HG03378 (cell line): Measurements from ENCODE around the gene PNCK.

ENCODE experiments used
- ATAC-seq: cut with Tn5 transposase; IDR thresholded peaks from one replicate; pipeline ENCODE4 v1.9.1; 2021; ENCODE audit warnings: mild to moderate bottlenecking, moderate library complexity; ENCODE audit not compliant: unreplicated experiment

Gene PNCK

DNA sequence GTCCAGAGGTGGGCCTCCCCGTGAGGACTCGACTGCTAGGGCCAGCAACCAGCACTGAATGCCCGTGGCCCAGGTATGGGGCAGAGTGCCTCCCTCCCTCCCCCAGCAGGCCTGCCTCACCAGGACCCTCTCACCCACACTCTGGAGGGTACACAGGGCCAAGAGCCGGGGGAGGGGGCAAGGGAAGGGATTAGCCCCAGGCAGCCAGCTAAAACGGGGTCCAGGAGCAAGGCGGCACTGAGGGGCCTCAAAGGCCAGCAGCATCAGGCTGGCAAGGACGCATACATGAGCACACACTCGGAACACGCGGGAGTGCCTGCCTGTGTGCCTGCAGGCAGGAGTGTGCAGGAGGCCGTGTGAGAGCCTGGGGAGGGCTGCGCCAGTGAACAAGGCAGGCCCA is 44.9 kb downstream of the PNCK start:
- ATAC-seq, result no peak

DNA sequence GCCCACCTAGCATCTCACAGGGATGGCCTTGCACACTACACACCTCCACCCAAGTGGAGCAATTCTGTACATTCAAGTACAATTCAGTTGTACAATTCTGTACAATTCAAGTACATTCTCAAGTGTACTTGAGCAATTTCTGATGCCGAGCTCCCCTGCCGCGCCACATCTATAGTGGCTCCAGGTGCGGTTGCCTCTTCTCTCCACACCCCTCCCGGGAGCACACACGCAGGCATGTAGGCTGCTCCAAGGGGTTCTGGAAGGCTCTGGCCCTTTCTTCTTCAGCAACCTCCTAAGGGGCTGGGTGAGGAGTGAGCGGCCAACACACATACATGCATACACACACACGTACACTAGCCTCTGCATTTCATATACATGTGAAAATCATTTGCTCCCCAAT is 45.5 kb downstream of the PNCK start:
- no peak for ATAC-seq

- ATAC-seq, result no peak
Observed at GRCh38 chrX:153627675-153628111, 45.9 kb downstream of the PNCK start.

DNA sequence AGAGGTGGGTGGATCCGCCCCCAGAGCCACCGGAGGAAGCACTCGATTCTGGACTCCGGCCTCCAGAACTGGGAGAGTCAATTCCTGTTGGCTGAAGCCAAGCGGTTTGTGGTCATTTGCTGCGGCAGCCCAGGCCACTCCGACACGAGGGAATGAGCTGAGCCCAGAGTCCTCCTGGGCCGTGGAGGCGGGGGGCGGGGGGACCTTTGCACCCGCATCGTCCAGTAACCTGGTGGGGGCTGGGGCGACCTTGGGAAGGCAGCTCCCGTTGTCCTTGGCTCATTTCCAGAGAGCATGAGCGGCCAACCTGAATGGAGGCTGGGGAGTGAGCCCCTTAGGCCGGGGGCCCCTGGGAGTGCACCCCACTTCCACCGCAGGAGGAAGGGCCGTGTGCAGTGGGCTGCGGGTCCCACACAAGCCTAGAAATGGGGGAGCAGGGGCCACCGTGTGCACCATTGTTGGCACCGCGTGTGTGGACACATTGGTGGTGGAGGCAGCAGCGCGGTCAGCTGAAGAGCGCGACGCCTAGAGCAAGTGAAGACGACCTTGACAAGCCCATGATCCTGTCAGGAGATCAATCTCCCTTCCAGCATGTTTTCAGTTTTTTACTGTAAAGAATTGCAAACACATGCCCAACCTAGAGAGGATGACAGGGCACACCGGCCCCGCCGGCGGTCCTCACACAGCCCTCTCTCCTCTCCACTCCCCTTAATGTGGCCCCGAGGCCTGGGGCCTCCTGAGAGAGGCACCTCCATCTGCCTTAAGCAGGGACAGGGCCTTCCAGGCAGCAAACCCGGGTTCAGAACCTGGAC is 46.5 kb downstream of the PNCK start:
- ATAC-seq, result no peak

- no peak for ATAC-seq
Observed at GRCh38 chrX:153626025-153626633, 47.5 kb downstream of the PNCK start.

GRCh38 chrX:153625271-153626024 is 48.2 kb downstream of the PNCK start:
- no peak for ATAC-seq

DNA sequence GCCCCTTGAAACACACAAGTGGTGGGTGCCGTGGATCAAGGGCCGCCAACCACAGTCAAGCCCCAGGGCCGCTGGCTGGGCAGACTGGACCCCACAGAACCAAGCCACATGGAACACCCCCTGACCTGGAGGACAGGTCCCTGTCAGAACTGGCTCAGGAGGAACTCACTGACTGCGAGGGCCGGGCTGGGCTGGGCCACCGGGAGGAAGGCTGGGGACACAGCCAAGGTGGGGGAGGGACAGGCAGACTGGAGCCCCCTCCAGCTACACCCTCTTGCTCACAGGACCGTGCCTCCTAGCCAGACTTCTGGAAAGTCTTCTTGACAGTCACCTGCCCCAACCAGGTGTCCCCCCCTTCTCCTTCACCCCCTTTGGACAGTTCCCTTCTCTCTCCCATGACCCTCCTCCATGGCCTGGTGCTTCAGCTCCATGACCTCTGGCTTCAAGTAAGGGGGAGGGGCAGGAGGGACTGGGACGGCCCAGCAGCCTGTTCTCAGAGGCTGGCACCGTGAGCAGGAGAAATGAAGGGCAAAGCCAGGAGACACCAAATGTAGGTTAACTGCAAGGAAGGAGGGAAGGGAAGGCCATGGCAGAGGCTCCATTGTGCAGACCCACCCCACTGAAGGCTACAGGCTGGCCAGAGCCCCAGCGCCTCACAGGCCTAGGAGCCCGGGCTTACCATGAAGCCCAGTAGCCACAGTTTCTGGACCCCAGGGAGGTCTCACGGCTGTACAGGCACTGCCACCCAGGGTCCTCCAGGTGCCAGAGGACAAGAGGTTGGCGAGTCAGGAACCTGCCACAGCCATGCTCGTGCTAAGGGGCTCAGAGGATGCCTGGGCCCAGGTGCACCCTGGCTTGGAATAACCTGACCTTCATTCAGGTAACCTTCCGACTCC is 49.2 kb downstream of the PNCK start:
- ATAC-seq, result no peak

- no peak for ATAC-seq
Observed at GRCh38 chrX:153623310-153624029, 50.1 kb downstream of the PNCK start.

- ATAC-seq, result no peak
Observed at GRCh38 chrX:153622661-153623309, 50.8 kb downstream of the PNCK start.

GRCh38 chrX:153621949-153622598 is 51.5 kb downstream of the PNCK start:
- no peak for ATAC-seq

GRCh38 chrX:153620576-153620975 is 53.0 kb downstream of the PNCK start:
- no peak for ATAC-seq
